ENCODE results near the gene RBFOX1. TPM values are rescaled to one million over a fixed set of nuclear protein-coding genes. Genes with fewer than 3 reads are reported as not detected.

Gene RBFOX1
- total RNA-seq, 4 donors from 2014 or later, result 1.0 to 3.4 TPM; not detected in 2

GRCh38 chr16:7449306-7449705 lies 116.7 kb downstream of the RBFOX1 start:
- no peak overlapping the region for H3K4me3 ChIP-seq
- H3K36me3 ChIP-seq, result no peaks in the 10 kb centered on the region
- H3K4me1 ChIP-seq, result no peaks in the 10 kb centered on the region
- no peak for DNase-seq
- TF ChIP-seq CTCF (IDR thresholded peaks at IDR 0.05) (no peak), POLR2A (IDR thresholded peaks at IDR 0.05) (no peak)
- no peaks in the 10 kb centered on the region for H3K9me3 ChIP-seq
- no peak overlapping the region for H3K27ac ChIP-seq
- no peaks in the 10 kb centered on the region for H3K27me3 ChIP-seq

DNA sequence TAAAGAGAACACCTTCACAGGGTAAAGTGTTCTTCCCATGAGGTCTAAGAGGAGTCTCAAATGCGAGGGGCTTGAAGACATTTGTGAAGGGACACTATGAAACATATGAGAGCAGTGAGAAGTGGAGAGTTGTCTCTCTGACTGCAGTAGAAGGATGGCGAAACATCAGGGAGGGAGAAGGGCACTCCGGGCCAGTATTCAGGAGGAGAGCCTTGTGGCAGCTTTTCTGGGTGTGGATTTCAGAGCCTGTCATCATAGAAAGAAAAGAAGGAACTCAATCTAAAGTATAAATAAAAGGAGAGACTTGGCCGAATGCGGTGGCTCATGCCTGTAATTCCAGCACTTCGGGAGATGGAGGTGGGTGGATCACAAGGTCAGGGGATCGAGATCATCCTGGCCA lies 117.2 kb downstream of the RBFOX1 start:
- Histone ChIP-seq H3K9me3 (no peaks in the 10 kb centered on the region), H3K4me3 (no peak overlapping the region), H3K27me3 (no peaks in the 10 kb centered on the region), H3K27ac (no peak overlapping the region), H3K36me3 (no peaks in the 10 kb centered on the region), H3K4me1 (no peaks in the 10 kb centered on the region)
- DNase-seq, result no peak
- no peak for TF ChIP-seq CTCF (IDR thresholded peaks at IDR 0.05)
- TF ChIP-seq POLR2A (IDR thresholded peaks at IDR 0.05), result no peak

DNA sequence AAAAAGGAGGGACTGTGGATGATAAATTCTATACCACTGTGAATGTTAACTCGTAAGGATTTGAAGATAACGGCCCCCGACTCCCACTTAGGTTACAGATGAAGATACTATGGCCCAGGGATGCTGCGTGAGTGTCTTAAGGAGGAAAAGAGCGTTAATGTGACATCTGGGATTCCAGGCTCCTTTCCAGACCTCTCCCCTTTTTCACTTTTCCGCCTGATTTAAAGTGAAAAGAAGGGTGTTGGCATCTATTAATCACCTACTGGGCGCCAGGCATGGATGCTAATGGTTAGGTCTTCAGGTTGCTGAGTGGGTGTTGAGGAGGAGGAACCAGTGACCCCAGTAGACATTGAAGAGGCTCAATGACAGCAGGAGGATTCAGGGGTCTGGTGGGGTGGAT lies 117.8 kb downstream of the RBFOX1 start:
- no peaks in the 10 kb centered on the region for H3K4me1 ChIP-seq
- no peaks in the 10 kb centered on the region for H3K36me3 ChIP-seq
- H3K27me3 ChIP-seq, result no peaks in the 10 kb centered on the region
- H3K4me3 ChIP-seq, result no peak overlapping the region
- H3K9me3 ChIP-seq, result no peaks in the 10 kb centered on the region
- no peak for DNase-seq
- no peak for TF ChIP-seq POLR2A (IDR thresholded peaks at IDR 0.05)
- TF ChIP-seq CTCF (IDR thresholded peaks at IDR 0.05), result no peak
- no peak overlapping the region for H3K27ac ChIP-seq

GRCh38 chr16:7452090-7452489 lies 119.4 kb downstream of the RBFOX1 start:
- Histone ChIP-seq H3K27me3 (no peaks in the 10 kb centered on the region), H3K4me3 (no peak overlapping the region), H3K27ac (no peak overlapping the region), H3K4me1 (no peaks in the 10 kb centered on the region), H3K9me3 (no peaks in the 10 kb centered on the region), H3K36me3 (no peaks in the 10 kb centered on the region)
- DNase-seq, result no peak
- TF ChIP-seq POLR2A (IDR thresholded peaks at IDR 0.05) (no peak), CTCF (IDR thresholded peaks at IDR 0.05) (no peak)

DNA sequence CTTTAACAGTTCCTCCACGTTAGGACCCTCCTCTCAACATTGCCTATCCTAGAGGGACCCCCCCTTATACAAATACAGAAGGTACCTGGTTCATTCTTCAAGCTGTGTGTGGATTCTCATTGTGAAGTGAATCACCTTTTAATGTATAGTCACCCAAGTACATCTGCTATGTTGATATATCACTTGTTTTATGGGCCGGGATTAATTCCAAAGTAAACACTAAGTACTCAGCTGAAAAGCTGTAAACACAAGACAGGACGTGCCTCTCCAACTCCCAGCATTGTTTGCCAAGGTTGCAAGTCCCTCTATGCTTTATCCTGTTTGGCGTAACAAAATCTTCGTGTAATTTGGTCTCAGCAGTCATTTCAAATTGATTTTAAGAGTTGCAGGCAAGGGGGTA lies 123.6 kb downstream of the RBFOX1 start:
- no peak overlapping the region for H3K4me3 ChIP-seq
- no peaks in the 10 kb centered on the region for H3K9me3 ChIP-seq
- H3K27ac ChIP-seq, result no peak overlapping the region
- no peak for DNase-seq
- TF ChIP-seq POLR2A (IDR thresholded peaks at IDR 0.05) (no peak), CTCF (IDR thresholded peaks at IDR 0.05) (no peak)
- no peaks in the 10 kb centered on the region for H3K36me3 ChIP-seq
- no peaks in the 10 kb centered on the region for H3K27me3 ChIP-seq
- H3K4me1 ChIP-seq, result no peaks in the 10 kb centered on the region

GRCh38 chr16:7458144-7458543 lies 125.5 kb downstream of the RBFOX1 start:
- no peaks in the 10 kb centered on the region for H3K36me3 ChIP-seq
- DNase-seq, result no peak
- TF ChIP-seq POLR2A (IDR thresholded peaks at IDR 0.05), result no peak
- TF ChIP-seq CTCF (IDR thresholded peaks at IDR 0.05), result no peak
- no peaks in the 10 kb centered on the region for H3K9me3 ChIP-seq
- no peak overlapping the region for H3K4me3 ChIP-seq
- H3K27ac ChIP-seq, result no peak overlapping the region
- H3K4me1 ChIP-seq, result no peaks in the 10 kb centered on the region
- H3K27me3 ChIP-seq, result no peaks in the 10 kb centered on the region

Measured in Peyer's patch (tissue), 4 donors.